ENCODE data around the gene TULP4.

DNA sequence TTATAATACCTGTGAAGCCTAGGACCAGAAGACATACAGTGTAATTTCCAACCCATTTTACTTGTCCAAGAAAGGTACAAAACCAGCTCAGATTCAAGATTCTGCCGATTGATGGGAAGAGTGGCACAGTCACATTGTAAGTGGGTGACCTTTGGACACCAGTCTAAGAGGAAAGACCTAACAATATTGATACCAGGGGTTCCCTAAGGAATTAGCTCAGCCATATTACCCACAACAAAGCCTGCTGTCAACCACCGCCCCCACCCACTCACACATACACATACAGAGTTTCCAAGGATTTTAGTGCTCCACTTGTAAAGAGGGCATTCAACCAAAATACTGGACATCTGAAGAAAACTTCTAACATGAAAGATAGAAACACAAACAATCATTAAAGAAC lies 219.7 kb downstream of the TULP4 start:
- TF ChIP-seq, protein P1, sequence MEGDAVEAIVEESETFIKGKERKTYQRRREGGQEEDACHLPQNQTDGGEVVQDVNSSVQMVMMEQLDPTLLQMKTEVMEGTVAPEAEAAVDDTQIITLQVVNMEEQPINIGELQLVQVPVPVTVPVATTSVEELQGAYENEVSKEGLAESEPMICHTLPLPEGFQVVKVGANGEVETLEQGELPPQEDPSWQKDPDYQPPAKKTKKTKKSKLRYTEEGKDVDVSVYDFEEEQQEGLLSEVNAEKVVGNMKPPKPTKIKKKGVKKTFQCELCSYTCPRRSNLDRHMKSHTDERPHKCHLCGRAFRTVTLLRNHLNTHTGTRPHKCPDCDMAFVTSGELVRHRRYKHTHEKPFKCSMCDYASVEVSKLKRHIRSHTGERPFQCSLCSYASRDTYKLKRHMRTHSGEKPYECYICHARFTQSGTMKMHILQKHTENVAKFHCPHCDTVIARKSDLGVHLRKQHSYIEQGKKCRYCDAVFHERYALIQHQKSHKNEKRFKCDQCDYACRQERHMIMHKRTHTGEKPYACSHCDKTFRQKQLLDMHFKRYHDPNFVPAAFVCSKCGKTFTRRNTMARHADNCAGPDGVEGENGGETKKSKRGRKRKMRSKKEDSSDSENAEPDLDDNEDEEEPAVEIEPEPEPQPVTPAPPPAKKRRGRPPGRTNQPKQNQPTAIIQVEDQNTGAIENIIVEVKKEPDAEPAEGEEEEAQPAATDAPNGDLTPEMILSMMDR (IDR thresholded peaks at IDR 0.05): no peak
- TF ChIP-seq POLR2A (IDR thresholded peaks at IDR 0.05): no peak
